ENCODE results near the gene PRR15L.

Gene PRR15L

GRCh38 chr17:47961406-47961805 lies 3.7 kb upstream of the PRR15L start:
- Histone ChIP-seq H3K4me2 (ENCODE audit: low read length) (no peak overlapping the region), H3K36me3 (replicated peaks; ENCODE audit: low read depth, low read length) (no peaks in the 10 kb centered on the region), H3K9me3 (ENCODE audit: insufficient read depth, low read length) (no peaks in the 10 kb centered on the region), H3K4me1 (ENCODE audit: low read length) (no peaks in the 10 kb centered on the region), H3K79me2 (ENCODE audit: low read length) (no peaks in the 10 kb centered on the region), H3K4me3 (ENCODE audit: low read length) (no peak overlapping the region), H2AFZ (ENCODE audit: low read depth, low read length) (no peak overlapping the region), H3K9ac (ENCODE audit: low read length) (no peak overlapping the region), H3K27ac (ENCODE audit: low read length) (no peak overlapping the region), H3K27me3 (ENCODE audit: low read depth, low read length) (0 out of 2 replicates have a peak, but pooled peaks cover 3% of the 10 kb centered on the region), H4K20me1 (ENCODE audit: insufficient read depth, low read length) (no peaks in the 10 kb centered on the region)
- TF ChIP-seq EZH2phosphoT487 (IDR thresholded peaks at IDR 0.05; ENCODE audit: low read depth) (no peak), CTCF (IDR thresholded peaks at IDR 0.05; ENCODE audit: low read depth, low read length) (no peak)

- no peaks in the 10 kb centered on the region for H3K9me3 ChIP-seq (ENCODE audit: insufficient read depth, low read length)
- H3K27ac ChIP-seq (ENCODE audit: low read length), result no peak overlapping the region
- no peak overlapping the region for H3K4me3 ChIP-seq (ENCODE audit: low read length)
- no peak overlapping the region for H3K9ac ChIP-seq (ENCODE audit: low read length)
- no peaks in the 10 kb centered on the region for H3K4me1 ChIP-seq (ENCODE audit: low read length)
- no peaks in the 10 kb centered on the region for H3K36me3 ChIP-seq (replicated peaks; ENCODE audit: low read depth, low read length)
- TF ChIP-seq CTCF (IDR thresholded peaks at IDR 0.05; ENCODE audit: low read depth, low read length), result no peak
- no peak for TF ChIP-seq EZH2phosphoT487 (IDR thresholded peaks at IDR 0.05; ENCODE audit: low read depth)
- 0 out of 2 replicates have a peak, but pooled peaks cover 3% of the 10 kb centered on the region for H3K27me3 ChIP-seq (ENCODE audit: low read depth, low read length)
- H2AFZ ChIP-seq (ENCODE audit: low read depth, low read length), result no peak overlapping the region
- H3K79me2 ChIP-seq (ENCODE audit: low read length), result no peaks in the 10 kb centered on the region
- no peak overlapping the region for H3K4me2 ChIP-seq (ENCODE audit: low read length)
- H4K20me1 ChIP-seq (ENCODE audit: insufficient read depth, low read length), result no peaks in the 10 kb centered on the region
Measured at GRCh38 chr17:47959825-47960655, 2.4 kb upstream of the PRR15L start.

- Histone ChIP-seq H3K4me1 (ENCODE audit: low read length) (peaks cover 4% of the 10 kb centered on the region), H3K27me3 (ENCODE audit: low read depth, low read length) (0 out of 2 replicates have a peak, but pooled peaks cover 3% of the 10 kb centered on the region), H3K27ac (ENCODE audit: low read length) (no peak overlapping the region), H3K79me2 (ENCODE audit: low read length) (no peaks in the 10 kb centered on the region), H3K36me3 (replicated peaks; ENCODE audit: low read depth, low read length) (peaks cover 8% of the 10 kb centered on the region), H3K9ac (ENCODE audit: low read length) (no peak overlapping the region), H3K4me2 (ENCODE audit: low read length) (no peak overlapping the region), H3K4me3 (ENCODE audit: low read length) (no peak overlapping the region), H4K20me1 (ENCODE audit: insufficient read depth, low read length) (no peaks in the 10 kb centered on the region), H2AFZ (ENCODE audit: low read depth, low read length) (no peak overlapping the region), H3K9me3 (ENCODE audit: insufficient read depth, low read length) (no peaks in the 10 kb centered on the region)
- no peak for TF ChIP-seq CTCF (IDR thresholded peaks at IDR 0.05; ENCODE audit: low read depth, low read length)
- TF ChIP-seq EZH2phosphoT487 (IDR thresholded peaks at IDR 0.05; ENCODE audit: low read depth), result no peak
Measured at GRCh38 chr17:47956791-47957590, 692 bp downstream of the PRR15L start.
